ENCODE data around the gene CPNE8. TPM values are rescaled to one million over a fixed set of nuclear protein-coding genes. Genes with fewer than 3 reads are reported as not detected.

CPNE8 gene
- total RNA-seq, 1 donor from 2014 or later = 5.5 TPM

GRCh38 chr12:38720661-38721060 is 184.7 kb downstream of the CPNE8 start:
- H3K4me3 Mint-ChIP-seq = no peak overlapping the region
- peaks cover 10% of the 10 kb centered on the region for H3K9me3 Mint-ChIP-seq
- no peaks in the 10 kb centered on the region for H3K4me1 Mint-ChIP-seq
- no peak overlapping the region for H3K27ac Mint-ChIP-seq
- DNase-seq = no peak
- intact Hi-C loops (cut with micrococcal nuclease) = no loop called here
- peaks cover 2% of the 10 kb centered on the region for H3K36me3 Mint-ChIP-seq (ENCODE audit: low read depth)
- H3K27me3 Mint-ChIP-seq = no peaks in the 10 kb centered on the region

- H3K9me3 Mint-ChIP-seq = peaks cover 10% of the 10 kb centered on the region
- no peaks in the 10 kb centered on the region for H3K27me3 Mint-ChIP-seq
- no peak overlapping the region for H3K4me3 Mint-ChIP-seq
- intact Hi-C loops (cut with micrococcal nuclease) = no loop called here
- H3K4me1 Mint-ChIP-seq = no peaks in the 10 kb centered on the region
- H3K36me3 Mint-ChIP-seq (ENCODE audit: low read depth) = no peaks in the 10 kb centered on the region
- DNase-seq = no peak
- no peak overlapping the region for H3K27ac Mint-ChIP-seq
Measured at GRCh38 chr12:38713294-38713693, 192.1 kb downstream of the CPNE8 start.

GRCh38 chr12:38711054-38711453 is 194.3 kb downstream of the CPNE8 start:
- H3K9me3 Mint-ChIP-seq = peaks cover 2% of the 10 kb centered on the region
- no peak overlapping the region for H3K27ac Mint-ChIP-seq
- H3K4me3 Mint-ChIP-seq = no peak overlapping the region
- H3K36me3 Mint-ChIP-seq (ENCODE audit: low read depth) = no peaks in the 10 kb centered on the region
- no peaks in the 10 kb centered on the region for H3K27me3 Mint-ChIP-seq
- intact Hi-C loops (cut with micrococcal nuclease) = no loop called here
- no peak for DNase-seq
- H3K4me1 Mint-ChIP-seq = no peaks in the 10 kb centered on the region

- DNase-seq = no peak
- H3K36me3 Mint-ChIP-seq (ENCODE audit: low read depth) = no peaks in the 10 kb centered on the region
- no peak overlapping the region for H3K27ac Mint-ChIP-seq
- no peaks in the 10 kb centered on the region for H3K4me1 Mint-ChIP-seq
- intact Hi-C loops (cut with micrococcal nuclease) = no loop called here
- no peak overlapping the region for H3K4me3 Mint-ChIP-seq
- no peaks in the 10 kb centered on the region for H3K9me3 Mint-ChIP-seq
- H3K27me3 Mint-ChIP-seq = no peaks in the 10 kb centered on the region
Measured at GRCh38 chr12:38708466-38708865, 196.9 kb downstream of the CPNE8 start.

GRCh38 chr12:38707648-38708047 is 197.7 kb downstream of the CPNE8 start:
- H3K9me3 Mint-ChIP-seq = no peaks in the 10 kb centered on the region
- H3K4me3 Mint-ChIP-seq = no peak overlapping the region
- H3K27ac Mint-ChIP-seq = no peak overlapping the region
- no peaks in the 10 kb centered on the region for H3K27me3 Mint-ChIP-seq
- intact Hi-C loops (cut with micrococcal nuclease) = no loop called here
- H3K4me1 Mint-ChIP-seq = no peaks in the 10 kb centered on the region
- no peaks in the 10 kb centered on the region for H3K36me3 Mint-ChIP-seq (ENCODE audit: low read depth)
- no peak for DNase-seq

GRCh38 chr12:38697289-38697688 is 208.1 kb downstream of the CPNE8 start:
- intact Hi-C loops (cut with micrococcal nuclease) = no loop called here
- H3K36me3 Mint-ChIP-seq (ENCODE audit: low read depth) = no peaks in the 10 kb centered on the region
- H3K27ac Mint-ChIP-seq = no peak overlapping the region
- H3K4me3 Mint-ChIP-seq = no peak overlapping the region
- DNase-seq = no peak
- peaks cover 3% of the 10 kb centered on the region for H3K9me3 Mint-ChIP-seq
- no peaks in the 10 kb centered on the region for H3K4me1 Mint-ChIP-seq
- no peaks in the 10 kb centered on the region for H3K27me3 Mint-ChIP-seq

- no peaks in the 10 kb centered on the region for H3K36me3 Mint-ChIP-seq (ENCODE audit: low read depth)
- H3K4me1 Mint-ChIP-seq = no peaks in the 10 kb centered on the region
- peaks cover 3% of the 10 kb centered on the region for H3K9me3 Mint-ChIP-seq
- DNase-seq = no peak
- intact Hi-C loops (cut with micrococcal nuclease) = no loop called here
- no peak overlapping the region for H3K27ac Mint-ChIP-seq
- H3K27me3 Mint-ChIP-seq = no peaks in the 10 kb centered on the region
- no peak overlapping the region for H3K4me3 Mint-ChIP-seq
Measured at GRCh38 chr12:38695057-38695456, 210.3 kb downstream of the CPNE8 start.

GRCh38 chr12:38691164-38691563 is 214.2 kb downstream of the CPNE8 start:
- Mint-ChIP-seq H3K4me3 (no peak overlapping the region), H3K4me1 (no peaks in the 10 kb centered on the region), H3K9me3 (no peaks in the 10 kb centered on the region), H3K27ac (no peak overlapping the region), H3K36me3 (ENCODE audit: low read depth) (no peaks in the 10 kb centered on the region), H3K27me3 (no peaks in the 10 kb centered on the region)
- intact Hi-C loops (cut with micrococcal nuclease) = no loop called here
- DNase-seq = no peak

GRCh38 chr12:38690646-38691045 is 214.7 kb downstream of the CPNE8 start:
- intact Hi-C loops (cut with micrococcal nuclease) = no loop called here
- no peaks in the 10 kb centered on the region for H3K36me3 Mint-ChIP-seq (ENCODE audit: low read depth)
- DNase-seq = no peak
- H3K4me3 Mint-ChIP-seq = no peak overlapping the region
- no peaks in the 10 kb centered on the region for H3K9me3 Mint-ChIP-seq
- no peaks in the 10 kb centered on the region for H3K4me1 Mint-ChIP-seq
- no peaks in the 10 kb centered on the region for H3K27me3 Mint-ChIP-seq
- H3K27ac Mint-ChIP-seq = no peak overlapping the region

- intact Hi-C loops (cut with micrococcal nuclease) = no loop called here
- no peaks in the 10 kb centered on the region for H3K9me3 Mint-ChIP-seq
- H3K27ac Mint-ChIP-seq = no peak overlapping the region
- no peaks in the 10 kb centered on the region for H3K27me3 Mint-ChIP-seq
- no peak overlapping the region for H3K4me3 Mint-ChIP-seq
- no peaks in the 10 kb centered on the region for H3K36me3 Mint-ChIP-seq (ENCODE audit: low read depth)
- no peaks in the 10 kb centered on the region for H3K4me1 Mint-ChIP-seq
- DNase-seq = no peak
Measured at GRCh38 chr12:38689704-38690103, 215.7 kb downstream of the CPNE8 start.

- Mint-ChIP-seq H3K9me3 (no peaks in the 10 kb centered on the region), H3K27ac (no peak overlapping the region), H3K36me3 (ENCODE audit: low read depth) (no peaks in the 10 kb centered on the region), H3K4me1 (no peaks in the 10 kb centered on the region), H3K27me3 (no peaks in the 10 kb centered on the region), H3K4me3 (no peak overlapping the region)
- intact Hi-C loops (cut with micrococcal nuclease) = no loop called here
- DNase-seq = no peak
Measured at GRCh38 chr12:38689195-38689594, 216.2 kb downstream of the CPNE8 start.

- H3K27me3 Mint-ChIP-seq = no peaks in the 10 kb centered on the region
- no peaks in the 10 kb centered on the region for H3K36me3 Mint-ChIP-seq (ENCODE audit: low read depth)
- DNase-seq = no peak
- H3K4me3 Mint-ChIP-seq = no peak overlapping the region
- intact Hi-C loops (cut with micrococcal nuclease) = no loop called here
- H3K4me1 Mint-ChIP-seq = no peaks in the 10 kb centered on the region
- H3K9me3 Mint-ChIP-seq = no peaks in the 10 kb centered on the region
- no peak overlapping the region for H3K27ac Mint-ChIP-seq
Measured at GRCh38 chr12:38682521-38682920, 222.9 kb downstream of the CPNE8 start.

- peaks cover 4% of the 10 kb centered on the region for H3K9me3 Mint-ChIP-seq
- no peak overlapping the region for H3K4me3 Mint-ChIP-seq
- no peaks in the 10 kb centered on the region for H3K4me1 Mint-ChIP-seq
- H3K36me3 Mint-ChIP-seq (ENCODE audit: low read depth) = no peaks in the 10 kb centered on the region
- intact Hi-C loops (cut with micrococcal nuclease) = loop anchor here (5.0 kb wide), 1 partner anchor 238 kb away; the partner anchor contains the start of gene CPNE8
- no peaks in the 10 kb centered on the region for H3K27me3 Mint-ChIP-seq
- no peak overlapping the region for H3K27ac Mint-ChIP-seq
- DNase-seq = no peak
Measured at GRCh38 chr12:38669530-38669929, 235.9 kb downstream of the CPNE8 start.

GRCh38 chr12:38669081-38669480 is 236.3 kb downstream of the CPNE8 start:
- DNase-seq = no peak

GRCh38 chr12:38666425-38666824 is 239.0 kb downstream of the CPNE8 start:
- Mint-ChIP-seq H3K4me1 (no peaks in the 10 kb centered on the region), H3K27ac (no peak overlapping the region), H3K36me3 (ENCODE audit: low read depth) (no peaks in the 10 kb centered on the region), H3K27me3 (no peaks in the 10 kb centered on the region), H3K9me3 (peaks cover 4% of the 10 kb centered on the region), H3K4me3 (no peak overlapping the region)
- DNase-seq = no peak
- intact Hi-C loops (cut with micrococcal nuclease) = loop anchor here (5.0 kb wide), 1 partner anchor 241 kb away; the partner anchor contains the start of gene CPNE8

More at GRCh38 chr12:38669081-38669480, 236.3 kb downstream of the CPNE8 start:
- H3K36me3 Mint-ChIP-seq (ENCODE audit: low read depth) = no peaks in the 10 kb centered on the region
- H3K27me3 Mint-ChIP-seq = no peaks in the 10 kb centered on the region
- H3K9me3 Mint-ChIP-seq = peaks cover 4% of the 10 kb centered on the region
- H3K4me1 Mint-ChIP-seq = no peaks in the 10 kb centered on the region
- intact Hi-C loops (cut with micrococcal nuclease) = loop anchor here (5.0 kb wide), 1 partner anchor 238 kb away; the partner anchor contains the start of gene CPNE8
- H3K4me3 Mint-ChIP-seq = no peak overlapping the region
- H3K27ac Mint-ChIP-seq = no peak overlapping the region
